SK-N-SH (cell line): ENCODE results near the gene SAMD8. TPM values are rescaled to one million over a fixed set of nuclear protein-coding genes. Genes with fewer than 3 reads are reported as not detected.
"Not testable (repeated sequence)": the region's sequence is repeated elsewhere in the genome, so short reads cannot be mapped to it uniquely, and the experiment has no call there.

Experiments
- CTCF ChIA-PET: fragments of 300-600, 350-600 bp; formaldehyde crosslinking; extraction: SDS; loops from one replicate; lab custom pipeline; 2021; lab: Yijun Ruan, JAX
- POLR2A ChIA-PET: fragments of 350-600 bp; sonication (Branson Sonifier 250); formaldehyde crosslinking; extraction: SDS; loops from one replicate; lab custom pipeline; 2020; ENCODE audit warnings: antibody characterized with exemption, inconsistent platforms; lab: Yijun Ruan, JAX
- DNase-seq: peaks from one replicate; pipeline ENCODE4 v3.0.0; 2012
- H2AFZ ChIP-seq: fragments of 200-600 bp; sonication (generic); 2 replicates; pipeline ENCODE4 v1.8.1; 2016; ENCODE audit warnings: antibody characterized with exemption, mild to moderate bottlenecking, low read depth
- H3F3A ChIP-seq: fragments of 200-600 bp; sonication (generic); replicated peaks from 2 replicates; pipeline ENCODE3; 2016; ENCODE audit warnings: antibody characterized with exemption, mild to moderate bottlenecking; ENCODE audit not compliant: insufficient read depth
- H3K27ac ChIP-seq, 2 experiments: fragments of 200-500 bp in 1 of 2; fragments of 200-600 bp in 1 of 2; sonication (Bioruptor generic) in 1 of 2; sonication (generic), shearing (Covaris generic) in 1 of 2; 2 replicates each; pipeline versions ENCODE4 v1.5.1 to v1.6.1; 2014 to 2016; ENCODE audit warnings: low read depth in 2 of 2, inconsistent platforms in 1 of 2, low read length in 1 of 2, mild to moderate bottlenecking in 1 of 2, mixed read lengths in 1 of 2
- H3K27me3 ChIP-seq: fragments of 200-600 bp; sonication (generic), shearing (Covaris generic); 2 replicates; pipeline ENCODE4 v1.6.1; 2016; ENCODE audit warnings: mixed run types; ENCODE audit not compliant: insufficient read depth
- H3K36me3 ChIP-seq, 2 experiments: fragments of 200-500 bp in 1 of 2; fragments of 200-600 bp in 1 of 2; sonication (Bioruptor generic) in 1 of 2; sonication (generic) in 1 of 2; replicated peaks in 1 of 2; 2 replicates each; pipeline versions ENCODE3 to v1.5.1; 2014 to 2016; ENCODE audit warnings: low read length in 1 of 2, mild to moderate bottlenecking in 1 of 2; ENCODE audit not compliant: insufficient read depth in 2 of 2, control insufficient read depth in 1 of 2
- H3K4me1 ChIP-seq, 2 experiments: fragments of 200-500 bp in 1 of 2; fragments of 200-600 bp in 1 of 2; sonication (Bioruptor generic) in 1 of 2; sonication (generic), shearing (Covaris generic) in 1 of 2; 2 replicates each; pipeline versions ENCODE4 v1.5.1 to v1.6.1; 2014 to 2016; ENCODE audit warnings: low read depth in 1 of 2, low read length in 1 of 2, mixed run types in 1 of 2; ENCODE audit not compliant: insufficient read depth in 2 of 2, control insufficient read depth in 1 of 2
- H3K4me2 ChIP-seq: fragments of 200-600 bp; sonication (generic), shearing (Covaris generic); 2 replicates; pipeline ENCODE4 v1.6.1; 2017; ENCODE audit warnings: mixed run types
- H3K4me3 ChIP-seq, 2 experiments: fragments of 200-500 bp in 1 of 2; fragments of 200-600 bp in 1 of 2; sonication (Bioruptor generic) in 1 of 2; sonication (generic), shearing (Covaris generic) in 1 of 2; 2 replicates each; pipeline versions ENCODE4 v1.5.1 to v1.8.1; 2014 to 2016; ENCODE audit warnings: low read depth in 2 of 2, inconsistent platforms in 1 of 2, low read length in 1 of 2, mild to moderate bottlenecking in 1 of 2, mixed read lengths in 1 of 2, moderate library complexity in 1 of 2
- H3K79me2 ChIP-seq: fragments of 200-600 bp; sonication (generic); 2 replicates; pipeline ENCODE4 v1.8.1; 2017; ENCODE audit warnings: mild to moderate bottlenecking; ENCODE audit not compliant: insufficient read depth
- H3K9ac ChIP-seq: fragments of 200-600 bp; sonication (generic); 2 replicates; pipeline ENCODE4 v1.6.1; 2017; ENCODE audit warnings: mixed run types
- H3K9me2 ChIP-seq: fragments of 200-600 bp; sonication (generic); 2 replicates; pipeline ENCODE4 v1.6.1; 2017; ENCODE audit warnings: mixed run types
- H3K9me3 ChIP-seq: fragments of 200-600 bp; sonication (generic); 2 replicates; pipeline ENCODE4 v1.6.1; 2017; ENCODE audit warnings: mixed run types, mild to moderate bottlenecking, moderate library complexity
- H4K20me1 ChIP-seq: fragments of 200-600 bp; sonication (generic); 2 replicates; pipeline ENCODE4 v1.6.1; 2017; ENCODE audit warnings: mild to moderate bottlenecking, mixed run types; ENCODE audit not compliant: insufficient read depth
- CHD2 ChIP-seq: fragments of 150-350 bp; IDR thresholded peaks from 2 replicates; pipeline ENCODE4 v1.6.1; 2018; ENCODE audit warnings: low read length; ENCODE audit not compliant: partially characterized antibody
- FOSL2 ChIP-seq: IDR thresholded peaks from 2 replicates; pipeline ENCODE4 v1.4.0; 2012; ENCODE audit warnings: low read depth, mild to moderate bottlenecking, moderate library complexity, borderline replicate concordance
- FOXM1 ChIP-seq: IDR thresholded peaks from 2 replicates; pipeline ENCODE4 v1.4.0; 2012; ENCODE audit warnings: low read depth, mild to moderate bottlenecking
- NRF1 ChIP-seq: IDR thresholded peaks from 2 replicates; pipeline ENCODE4 v1.6.1; 2012; ENCODE audit warnings: low read depth, mild to moderate bottlenecking, low read length
- PBX3 ChIP-seq: IDR thresholded peaks from 2 replicates; pipeline ENCODE4; 2012
- RAD21 ChIP-seq: IDR thresholded peaks from 2 replicates; pipeline ENCODE4 v1.6.1; 2012; ENCODE audit warnings: mild to moderate bottlenecking, low read length
- RCOR1 ChIP-seq: fragments of 150-350 bp; IDR thresholded peaks from 2 replicates; pipeline ENCODE4 v1.6.1; 2017; ENCODE audit warnings: antibody characterized with exemption, low read length
- RFX5 ChIP-seq: IDR thresholded peaks from 2 replicates; pipeline ENCODE4 v1.6.1; 2012; ENCODE audit warnings: mild to moderate bottlenecking, improper control_type of control experiment, low read length
- TCF12 ChIP-seq: IDR thresholded peaks from 2 replicates; pipeline ENCODE4 v1.4.0; 2012
- TEAD4 ChIP-seq: IDR thresholded peaks from 2 replicates; pipeline ENCODE4 v1.4.0; 2012; ENCODE audit warnings: mild to moderate bottlenecking, borderline replicate concordance; ENCODE audit not compliant: insufficient read depth
- YY1 ChIP-seq: IDR thresholded peaks from 2 replicates; pipeline ENCODE4 v1.4.0; 2012; ENCODE audit warnings: low read depth, mild to moderate bottlenecking
- WGBS: methylation state at CpG from one replicate; pipeline ENCODE4 v1.1.6; 2017; ENCODE audit warnings: low lambda C conversion rate; 5-methylcytosine and 5-hydroxymethylcytosine counted together
- polyA plus RNA-seq, 3 experiments: library from polyadenylated mRNA; depleted of rRNA; stranded (reverse); fragments of >200 nt; gene quantifications; 2 replicates each; pipeline ENCODE4 v1.2.3, GENCODE V29; 2012
- TF ChIP-seq, protein P1 (sequence below): IDR thresholded peaks from 2 replicates; pipeline ENCODE4 v1.4.0; 2012; ENCODE audit warnings: low read depth, borderline replicate concordance
- TF ChIP-seq, protein P2 (sequence below): IDR thresholded peaks from 2 replicates; pipeline ENCODE4 v1.6.1; 2012; ENCODE audit warnings: mild to moderate bottlenecking, low read depth, low read length, moderate library complexity

Gene SAMD8
- polyA plus RNA-seq, 1 of the 3 experiments (the other 2 are of a cell fraction), result 9.7 TPM

DNA sequence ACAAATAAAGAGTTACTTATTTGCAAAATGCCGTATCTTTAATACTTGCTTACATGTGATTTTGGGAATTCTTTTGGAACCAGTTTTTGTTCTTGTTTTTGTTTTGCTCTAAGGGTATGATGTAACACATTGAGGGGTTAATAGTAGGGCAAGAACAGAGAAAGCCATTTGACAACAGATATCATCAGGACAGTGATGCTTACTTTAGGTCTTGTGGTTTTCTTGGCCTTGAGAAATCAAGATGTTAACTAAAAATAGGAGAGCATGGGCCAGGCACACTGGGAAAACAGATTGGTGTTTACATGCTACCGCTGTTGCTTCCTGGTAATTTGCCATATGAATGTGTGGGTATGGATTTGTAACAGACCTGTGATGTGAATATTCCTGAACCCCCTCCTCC, 3.7 kb downstream of the SAMD8 start:
- no peak overlapping the region for H3K9ac ChIP-seq
- TF ChIP-seq RFX5 (no peak), FOXM1 (no peak), CHD2 (no peak), RAD21 (no peak)
- TF ChIP-seq, all 33 proteins: peak for 0
- no peaks in the 10 kb centered on the region for H3K9me2 ChIP-seq
- H3K36me3 ChIP-seq, result peaks cover 0 to 6% of the 10 kb centered on the region in 2 experiments
- WGBS, result 98% methylated on average over 2 of the region's 2 CpGs
- peaks cover 82% of the 10 kb centered on the region for H3K79me2 ChIP-seq
- POLR2A ChIA-PET, result no interaction called here
- H3F3A ChIP-seq, result peaks cover 57% of the 10 kb centered on the region
- DNase-seq, result no peak
- CTCF ChIA-PET, result interaction anchor here (1.0 to 2.2 kb wide), 3 partner anchors 15 to 120 kb away, joined by 4 to 8 read pairs (median 7); partner anchors contain the start of gene COMTD1
- H3K27me3 ChIP-seq, result no peaks in the 10 kb centered on the region
- no peak overlapping the region for H2AFZ ChIP-seq
- H3K4me1 ChIP-seq, result peaks cover 5 to 6% of the 10 kb centered on the region in 2 experiments; a peak in 3 of 4 replicates
- no peak overlapping the region for H3K4me3 ChIP-seq
- no peak overlapping the region for H3K4me2 ChIP-seq
- no peak overlapping the region for H3K27ac ChIP-seq
- peaks cover 72% of the 10 kb centered on the region for H4K20me1 ChIP-seq
- no peaks in the 10 kb centered on the region for H3K9me3 ChIP-seq

- POLR2A ChIA-PET, H3K4me2 ChIP-seq, DNase-seq, H3K9ac ChIP-seq, H3K27me3 ChIP-seq, H2AFZ ChIP-seq, H3K36me3 ChIP-seq, H3K4me3 ChIP-seq, H3K4me1 ChIP-seq, H3K27ac ChIP-seq, H3K9me3 ChIP-seq, H3K9me2 ChIP-seq: not testable (repeated sequence)
- CTCF ChIA-PET, result interaction anchor here (0.7 to 1.7 kb wide), 2 partner anchors 9 to 106 kb away, joined by 3 to 6 read pairs; a partner anchor contains a TSS
- 94% methylated on average over 15 of the region's 15 CpGs for WGBS
- H3K79me2 ChIP-seq, result peaks cover 100% of the 10 kb centered on the region
- TF ChIP-seq FOSL2, result 0 out of 2 replicates have a peak, but pooled peaks have one; percentile 11
- peaks cover 42% of the 10 kb centered on the region for H3F3A ChIP-seq
- H4K20me1 ChIP-seq, result peaks cover 79% of the 10 kb centered on the region
Observed at GRCh38 chr10:75116941-75117775, 5.7 kb downstream of the SAMD8 start.

- H3K4me3 ChIP-seq, result no peak overlapping the region
- H3K79me2 ChIP-seq, result peaks cover 98% of the 10 kb centered on the region
- ChIA-PET CTCF (interaction anchor here (0.7 to 1.7 kb wide), 2 partner anchors 10 to 105 kb away, joined by 3 to 6 read pairs; a partner anchor contains a TSS), POLR2A (no interaction called here)
- H3F3A ChIP-seq, result peaks cover 34% of the 10 kb centered on the region
- no peak overlapping the region for H3K9ac ChIP-seq
- H3K27me3 ChIP-seq, result no peaks in the 10 kb centered on the region
- H3K9me3 ChIP-seq, result no peaks in the 10 kb centered on the region
- no peaks in the 10 kb centered on the region for H3K9me2 ChIP-seq
- no peak for DNase-seq
- peaks cover 74% of the 10 kb centered on the region for H4K20me1 ChIP-seq
- 78% methylated on average over 3 of the region's 3 CpGs for WGBS
- H3K4me1 ChIP-seq, result peaks cover 2 to 5% of the 10 kb centered on the region in 2 experiments; a peak in 2 of 4 replicates
- peak overlapping the region in 1 of 2 experiments; percentile 23; a peak in 1 of 4 replicates for H3K27ac ChIP-seq
- peaks cover 0 to 6% of the 10 kb centered on the region in 2 experiments for H3K36me3 ChIP-seq
- H2AFZ ChIP-seq, result no peak overlapping the region
- no peak overlapping the region for H3K4me2 ChIP-seq
- TF ChIP-seq RCOR1, result no peak
- TF ChIP-seq, protein P1, sequence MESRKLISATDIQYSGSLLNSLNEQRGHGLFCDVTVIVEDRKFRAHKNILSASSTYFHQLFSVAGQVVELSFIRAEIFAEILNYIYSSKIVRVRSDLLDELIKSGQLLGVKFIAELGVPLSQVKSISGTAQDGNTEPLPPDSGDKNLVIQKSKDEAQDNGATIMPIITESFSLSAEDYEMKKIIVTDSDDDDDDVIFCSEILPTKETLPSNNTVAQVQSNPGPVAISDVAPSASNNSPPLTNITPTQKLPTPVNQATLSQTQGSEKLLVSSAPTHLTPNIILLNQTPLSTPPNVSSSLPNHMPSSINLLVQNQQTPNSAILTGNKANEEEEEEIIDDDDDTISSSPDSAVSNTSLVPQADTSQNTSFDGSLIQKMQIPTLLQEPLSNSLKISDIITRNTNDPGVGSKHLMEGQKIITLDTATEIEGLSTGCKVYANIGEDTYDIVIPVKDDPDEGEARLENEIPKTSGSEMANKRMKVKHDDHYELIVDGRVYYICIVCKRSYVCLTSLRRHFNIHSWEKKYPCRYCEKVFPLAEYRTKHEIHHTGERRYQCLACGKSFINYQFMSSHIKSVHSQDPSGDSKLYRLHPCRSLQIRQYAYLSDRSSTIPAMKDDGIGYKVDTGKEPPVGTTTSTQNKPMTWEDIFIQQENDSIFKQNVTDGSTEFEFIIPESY, result no peak
- no peak for TF ChIP-seq RFX5
- no peak for TF ChIP-seq YY1
- no peak for TF ChIP-seq NRF1
- TF ChIP-seq PBX3, result no peak
- TF ChIP-seq TEAD4, result no peak
- TF ChIP-seq TCF12, result no peak
- TF ChIP-seq, protein P2, sequence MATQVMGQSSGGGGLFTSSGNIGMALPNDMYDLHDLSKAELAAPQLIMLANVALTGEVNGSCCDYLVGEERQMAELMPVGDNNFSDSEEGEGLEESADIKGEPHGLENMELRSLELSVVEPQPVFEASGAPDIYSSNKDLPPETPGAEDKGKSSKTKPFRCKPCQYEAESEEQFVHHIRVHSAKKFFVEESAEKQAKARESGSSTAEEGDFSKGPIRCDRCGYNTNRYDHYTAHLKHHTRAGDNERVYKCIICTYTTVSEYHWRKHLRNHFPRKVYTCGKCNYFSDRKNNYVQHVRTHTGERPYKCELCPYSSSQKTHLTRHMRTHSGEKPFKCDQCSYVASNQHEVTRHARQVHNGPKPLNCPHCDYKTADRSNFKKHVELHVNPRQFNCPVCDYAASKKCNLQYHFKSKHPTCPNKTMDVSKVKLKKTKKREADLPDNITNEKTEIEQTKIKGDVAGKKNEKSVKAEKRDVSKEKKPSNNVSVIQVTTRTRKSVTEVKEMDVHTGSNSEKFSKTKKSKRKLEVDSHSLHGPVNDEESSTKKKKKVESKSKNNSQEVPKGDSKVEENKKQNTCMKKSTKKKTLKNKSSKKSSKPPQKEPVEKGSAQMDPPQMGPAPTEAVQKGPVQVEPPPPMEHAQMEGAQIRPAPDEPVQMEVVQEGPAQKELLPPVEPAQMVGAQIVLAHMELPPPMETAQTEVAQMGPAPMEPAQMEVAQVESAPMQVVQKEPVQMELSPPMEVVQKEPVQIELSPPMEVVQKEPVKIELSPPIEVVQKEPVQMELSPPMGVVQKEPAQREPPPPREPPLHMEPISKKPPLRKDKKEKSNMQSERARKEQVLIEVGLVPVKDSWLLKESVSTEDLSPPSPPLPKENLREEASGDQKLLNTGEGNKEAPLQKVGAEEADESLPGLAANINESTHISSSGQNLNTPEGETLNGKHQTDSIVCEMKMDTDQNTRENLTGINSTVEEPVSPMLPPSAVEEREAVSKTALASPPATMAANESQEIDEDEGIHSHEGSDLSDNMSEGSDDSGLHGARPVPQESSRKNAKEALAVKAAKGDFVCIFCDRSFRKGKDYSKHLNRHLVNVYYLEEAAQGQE, result no peak
- no peak for TF ChIP-seq RAD21
Observed at GRCh38 chr10:75117995-75118394, 6.5 kb downstream of the SAMD8 start.
